ENCODE data around the gene SMG6. TPM values are rescaled to one million over a fixed set of nuclear protein-coding genes. Genes with fewer than 3 reads are reported as not detected.

SMG6 gene
- total RNA-seq, 1 donor: 42.7 TPM

DNA sequence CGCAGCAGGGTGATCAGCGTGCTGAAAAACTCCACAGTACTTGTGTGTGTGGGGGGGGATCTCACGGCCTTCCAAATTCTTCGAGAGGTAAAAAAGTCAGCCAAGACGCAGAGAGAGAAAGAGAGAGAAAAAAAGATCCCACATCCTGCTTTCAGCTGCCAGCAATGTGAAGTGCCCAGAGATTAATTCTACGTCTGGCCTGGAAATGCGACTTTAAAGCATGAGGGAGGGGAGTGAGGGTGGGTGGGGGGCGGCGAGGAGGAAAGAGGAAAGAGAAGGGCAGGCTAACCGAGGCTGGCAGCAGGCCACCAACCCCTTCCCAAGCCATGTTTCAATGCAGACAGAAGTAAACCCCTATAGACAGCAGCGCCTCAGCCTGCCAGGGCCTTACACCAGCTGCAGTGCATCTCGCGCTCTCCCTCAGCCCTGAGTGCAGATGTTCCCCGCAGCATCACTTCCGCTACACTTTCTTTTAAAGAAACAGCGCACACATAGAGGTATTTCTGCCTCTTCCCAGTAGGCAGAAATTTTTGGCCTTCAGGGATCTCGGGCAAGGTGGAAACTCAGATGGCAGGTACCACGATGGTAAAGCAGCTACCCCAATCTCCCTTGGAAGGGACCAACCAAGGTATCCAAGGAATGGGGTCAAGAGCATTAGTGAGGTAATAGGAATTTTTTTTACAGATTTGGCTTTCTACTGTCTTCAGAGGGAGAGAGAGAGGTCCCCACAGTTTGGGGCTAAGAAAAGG, 87.8 kb downstream of the SMG6 start:
- peaks cover 49% of the 10 kb centered on the region for H3K4me1 ChIP-seq (ENCODE audit: insufficient read depth, low read length)
- peak overlapping the region; percentile 76 for H3K4me2 ChIP-seq (ENCODE audit: insufficient read depth, low read length)
- H3K27me3 ChIP-seq (ENCODE audit: insufficient read depth, low read length): no peaks in the 10 kb centered on the region
- H3K4me3 ChIP-seq (ENCODE audit: insufficient read depth, low read length): peak overlapping the region; percentile 45
- H3K9me3 ChIP-seq (ENCODE audit: low read depth, low read length): no peaks in the 10 kb centered on the region
- DNase-seq (ENCODE audit: insufficient read length, low spot score, missing footprints): peak; percentile 92
- TF ChIP-seq, protein P1, sequence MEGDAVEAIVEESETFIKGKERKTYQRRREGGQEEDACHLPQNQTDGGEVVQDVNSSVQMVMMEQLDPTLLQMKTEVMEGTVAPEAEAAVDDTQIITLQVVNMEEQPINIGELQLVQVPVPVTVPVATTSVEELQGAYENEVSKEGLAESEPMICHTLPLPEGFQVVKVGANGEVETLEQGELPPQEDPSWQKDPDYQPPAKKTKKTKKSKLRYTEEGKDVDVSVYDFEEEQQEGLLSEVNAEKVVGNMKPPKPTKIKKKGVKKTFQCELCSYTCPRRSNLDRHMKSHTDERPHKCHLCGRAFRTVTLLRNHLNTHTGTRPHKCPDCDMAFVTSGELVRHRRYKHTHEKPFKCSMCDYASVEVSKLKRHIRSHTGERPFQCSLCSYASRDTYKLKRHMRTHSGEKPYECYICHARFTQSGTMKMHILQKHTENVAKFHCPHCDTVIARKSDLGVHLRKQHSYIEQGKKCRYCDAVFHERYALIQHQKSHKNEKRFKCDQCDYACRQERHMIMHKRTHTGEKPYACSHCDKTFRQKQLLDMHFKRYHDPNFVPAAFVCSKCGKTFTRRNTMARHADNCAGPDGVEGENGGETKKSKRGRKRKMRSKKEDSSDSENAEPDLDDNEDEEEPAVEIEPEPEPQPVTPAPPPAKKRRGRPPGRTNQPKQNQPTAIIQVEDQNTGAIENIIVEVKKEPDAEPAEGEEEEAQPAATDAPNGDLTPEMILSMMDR (IDR thresholded peaks at IDR 0.05; ENCODE audit: extremely low read depth, low read depth, low read length): no peak
- H3K27ac ChIP-seq (ENCODE audit: low read depth, low read length): peak overlapping the region; percentile 100
- peak overlapping the region; percentile 17 for H2AFZ ChIP-seq (ENCODE audit: low read length)
- H3K79me2 ChIP-seq (ENCODE audit: insufficient read depth, low read length): peaks cover 12% of the 10 kb centered on the region
- H3K36me3 ChIP-seq (ENCODE audit: insufficient read depth, low read length): peaks cover 4% of the 10 kb centered on the region
- no peaks in the 10 kb centered on the region for H4K20me1 ChIP-seq (ENCODE audit: insufficient read depth, low read length)

DNA sequence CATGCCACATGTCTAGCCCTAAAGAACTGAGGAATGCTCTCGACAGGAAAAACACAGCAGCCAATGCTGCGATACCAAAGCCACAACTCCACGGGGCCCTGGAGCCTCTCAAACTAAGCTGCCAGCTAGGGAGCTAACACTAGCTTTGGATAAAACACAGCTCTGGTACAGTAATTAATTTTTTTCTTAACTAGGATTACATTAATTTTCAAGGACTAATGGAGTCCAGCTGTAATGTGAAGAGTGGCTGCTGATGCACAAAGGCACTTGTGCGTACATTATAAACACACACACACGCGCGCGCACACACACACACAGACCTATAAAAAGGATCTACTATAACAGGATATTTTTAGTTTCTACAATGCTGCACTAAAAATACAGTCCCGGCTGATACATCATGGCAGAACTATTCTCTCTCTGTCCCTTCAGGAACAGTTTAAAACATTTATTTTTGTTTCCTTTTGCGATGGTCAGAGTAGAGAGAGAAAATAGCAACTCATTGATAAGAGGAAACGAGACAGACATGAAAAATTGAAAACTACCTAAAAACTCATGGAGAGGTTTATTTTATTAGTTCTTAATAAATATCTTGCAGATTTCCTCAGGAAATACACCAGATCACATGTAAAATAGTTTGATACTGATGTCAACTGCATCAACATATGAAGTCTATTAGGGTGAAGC, 88.5 kb downstream of the SMG6 start:
- peaks cover 49% of the 10 kb centered on the region for H3K4me1 ChIP-seq (ENCODE audit: insufficient read depth, low read length)
- H3K79me2 ChIP-seq (ENCODE audit: insufficient read depth, low read length): peaks cover 14% of the 10 kb centered on the region
- H3K4me3 ChIP-seq (ENCODE audit: insufficient read depth, low read length): peak overlapping the region; percentile 50
- peak overlapping the region; percentile 100 for H3K27ac ChIP-seq (ENCODE audit: low read depth, low read length)
- TF ChIP-seq, protein P1 (IDR thresholded peaks at IDR 0.05; ENCODE audit: extremely low read depth, low read depth, low read length): no peak
- H4K20me1 ChIP-seq (ENCODE audit: insufficient read depth, low read length): no peaks in the 10 kb centered on the region
- H3K27me3 ChIP-seq (ENCODE audit: insufficient read depth, low read length): no peaks in the 10 kb centered on the region
- H3K36me3 ChIP-seq (ENCODE audit: insufficient read depth, low read length): peaks cover 4% of the 10 kb centered on the region
- peak; percentile 71 for DNase-seq (ENCODE audit: insufficient read length, low spot score, missing footprints)
- H3K4me2 ChIP-seq (ENCODE audit: insufficient read depth, low read length): peak overlapping the region; percentile 76
- no peak overlapping the region for H2AFZ ChIP-seq (ENCODE audit: low read length)
- H3K9me3 ChIP-seq (ENCODE audit: low read depth, low read length): no peaks in the 10 kb centered on the region

DNA sequence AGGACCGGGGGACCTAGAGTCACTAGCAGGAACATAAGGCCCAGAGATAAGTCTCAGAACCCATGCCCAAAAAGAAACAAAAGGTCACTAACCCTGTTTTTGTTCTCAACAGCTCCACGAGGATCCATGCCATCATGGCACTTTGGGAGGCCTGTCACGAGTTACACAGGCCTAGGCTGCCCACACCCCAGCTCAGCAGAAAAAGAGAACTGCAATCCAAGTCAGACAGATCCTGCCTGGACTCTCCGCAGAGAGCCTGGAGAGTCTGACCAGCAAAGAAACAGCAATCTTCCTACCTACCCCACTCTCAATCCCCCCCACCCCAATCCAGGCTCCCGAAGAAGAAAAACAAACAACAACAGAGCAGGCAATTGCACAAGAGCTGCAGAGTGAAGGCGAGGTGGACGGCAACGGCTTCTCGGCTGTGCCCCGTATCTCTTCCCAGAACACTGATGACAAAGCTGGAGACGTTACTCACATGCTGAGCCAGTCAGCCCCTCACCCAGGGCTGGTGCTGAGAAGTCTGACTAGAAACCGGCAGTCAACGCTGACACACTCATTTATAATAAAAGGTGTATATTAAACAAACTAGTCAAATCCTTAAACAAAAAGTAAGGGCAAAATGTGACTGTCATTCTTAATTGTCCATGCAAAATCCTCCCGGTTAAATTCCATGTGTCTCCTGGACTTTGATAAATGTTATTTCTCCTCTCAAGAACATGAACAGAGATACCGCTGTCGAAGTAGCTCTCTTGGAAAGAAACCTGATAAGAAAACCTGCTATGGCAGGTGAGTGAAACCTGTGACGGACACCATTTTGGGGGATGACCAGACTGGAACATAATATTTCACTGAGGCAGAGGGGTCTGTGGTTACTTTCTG, 89.3 kb downstream of the SMG6 start:
- H3K27ac ChIP-seq (ENCODE audit: low read depth, low read length): peak overlapping the region; percentile 100

More for the DNA sequence above, 89.3 kb downstream of the SMG6 start:
- Histone ChIP-seq H2AFZ (ENCODE audit: low read length) (peak overlapping the region; percentile 39), H3K4me2 (ENCODE audit: insufficient read depth, low read length) (peak overlapping the region; percentile 76), H3K9me3 (ENCODE audit: low read depth, low read length) (no peaks in the 10 kb centered on the region), H3K79me2 (ENCODE audit: insufficient read depth, low read length) (peaks cover 16% of the 10 kb centered on the region), H3K4me3 (ENCODE audit: insufficient read depth, low read length) (peak overlapping the region; percentile 50), H3K4me1 (ENCODE audit: insufficient read depth, low read length) (peaks cover 49% of the 10 kb centered on the region), H3K36me3 (ENCODE audit: insufficient read depth, low read length) (peaks cover 4% of the 10 kb centered on the region), H4K20me1 (ENCODE audit: insufficient read depth, low read length) (no peaks in the 10 kb centered on the region), H3K27me3 (ENCODE audit: insufficient read depth, low read length) (no peaks in the 10 kb centered on the region)
- TF ChIP-seq, protein P1 (IDR thresholded peaks at IDR 0.05; ENCODE audit: extremely low read depth, low read depth, low read length): no peak
- peak; percentile 84 for DNase-seq (ENCODE audit: insufficient read length, low spot score, missing footprints)

Measured in osteoblast (primary cell).